PC-9 (cell line): ENCODE measurements around the gene TAF7. TPM values are rescaled to one million over a fixed set of nuclear protein-coding genes. Genes with fewer than 3 reads are reported as not detected.

ENCODE experiments used
- Bru-seq: library from RNA; stranded (reverse); fragments of 400-500 nt; gene quantifications from one replicate; lab custom pipeline; 2021; lab: Mats Ljungman, UMichigan
- BruChase-seq, 2 experiments: library from RNA; stranded (reverse); fragments of 400-500 nt; gene quantifications; one replicate each; lab custom pipeline; 2021; lab: Mats Ljungman, UMichigan
- BruUV-seq: library from RNA; stranded (reverse); fragments of 400-500 nt; replicated peaks from 2 replicates; lab custom pipeline; 2021; lab: Mats Ljungman, UMichigan
- CTCF ChIA-PET: fragments of 300-600 bp; sonication (Branson Sonifier 250); formaldehyde crosslinking; loops from one replicate; lab custom pipeline; 2022; ENCODE audit warnings: antibody characterized with exemption; lab: Charles Lee
- POLR2A ChIA-PET: fragments of 300-600 bp; sonication (Branson Sonifier 250); formaldehyde crosslinking; loops from one replicate; lab custom pipeline; 2022; ENCODE audit warnings: antibody characterized with exemption; ENCODE audit not compliant: unreplicated experiment; lab: Charles Lee
- DNase-seq, 2 experiments: peaks; one replicate each; pipeline versions ENCODE4 v3.0.0 to v3.0.0-alpha.2; 2015 to 2022; ENCODE audit warnings: mixed read lengths in 1 of 2
- H2AFZ ChIP-seq: fragments of 200-600 bp; sonication (generic); 2 replicates; pipeline ENCODE4 v1.8.1; 2017; ENCODE audit warnings: antibody characterized with exemption
- H3F3A ChIP-seq: fragments of 200-600 bp; sonication (generic); 2 replicates; pipeline ENCODE4 v1.8.1; 2017; ENCODE audit warnings: antibody characterized with exemption, mild to moderate bottlenecking, low read depth; ENCODE audit not compliant: insufficient read depth
- H3K27ac ChIP-seq: fragments of 200-600 bp; sonication (generic); 2 replicates; pipeline ENCODE4 v1.6.1; 2016; ENCODE audit warnings: mixed run types
- H3K27me3 ChIP-seq: fragments of 200-600 bp; sonication (generic); 2 replicates; pipeline ENCODE4 v1.6.1; 2016; ENCODE audit warnings: low read depth, mixed run types; ENCODE audit not compliant: insufficient read depth
- H3K36me3 ChIP-seq: fragments of 200-600 bp; sonication (generic); 2 replicates; pipeline ENCODE4 v1.6.1; 2016; ENCODE audit warnings: low read depth, mixed run types
- H3K4me1 ChIP-seq: fragments of 200-600 bp; sonication (generic); replicated peaks from 2 replicates; pipeline ENCODE4 v1.6.1; 2016; ENCODE audit warnings: mixed run types; ENCODE audit not compliant: insufficient read depth
- H3K4me2 ChIP-seq: fragments of 200-600 bp; sonication (generic); 2 replicates; pipeline ENCODE4 v1.6.1; 2017; ENCODE audit warnings: mixed run types
- H3K4me3 ChIP-seq: fragments of 200-600 bp; sonication (generic); 2 replicates; pipeline ENCODE4 v1.6.1; 2016; ENCODE audit warnings: mixed run types
- H3K79me2 ChIP-seq: fragments of 200-600 bp; sonication (generic); 2 replicates; pipeline ENCODE4 v1.6.1; 2017; ENCODE audit warnings: low read depth, mixed run types
- H3K9me2 ChIP-seq: fragments of 200-600 bp; sonication (generic); 2 replicates; pipeline ENCODE4 v1.8.1; 2017; ENCODE audit warnings: mild to moderate bottlenecking; ENCODE audit not compliant: insufficient read depth
- H3K9me3 ChIP-seq: fragments of 200-600 bp; sonication (generic); 2 replicates; pipeline ENCODE4 v1.8.1; 2016; ENCODE audit warnings: low read depth; ENCODE audit not compliant: insufficient read depth
- H4K20me1 ChIP-seq: fragments of 200-600 bp; sonication (generic); 2 replicates; pipeline ENCODE4 v1.8.1; 2017; ENCODE audit not compliant: insufficient read depth
- EZH2 ChIP-seq: fragments of 200-600 bp; sonication (generic); IDR thresholded peaks from 2 replicates; pipeline ENCODE4 v1.8.0; 2017; ENCODE audit warnings: antibody characterized with exemption, low read depth
- intact Hi-C: fragments of 100-400 bp; cut with micrococcal nuclease; formaldehyde crosslinking; loops from one replicate; pipeline ENCODE4 v1.10.0; 2022; ENCODE audit not compliant: unreplicated experiment
- long read RNA-seq: library from polyadenylated mRNA; stranded (forward); transcript quantifications from one replicate; pipeline ENCODE4 v2.0.0, GENCODE V29; 2022
- total RNA-seq: library from RNA; stranded (reverse); gene quantifications from 2 replicates; pipeline ENCODE4 v1.2.3, GENCODE V29; 2021
- TF ChIP-seq, protein P1 (sequence below): fragments of 200-600 bp; sonication (generic); conservative IDR thresholded peaks from 2 replicates; pipeline ENCODE4 v1.6.1; 2017; ENCODE audit warnings: mixed run types, antibody characterized with exemption, mild to moderate bottlenecking, moderate library complexity

TAF7 gene, protein sequence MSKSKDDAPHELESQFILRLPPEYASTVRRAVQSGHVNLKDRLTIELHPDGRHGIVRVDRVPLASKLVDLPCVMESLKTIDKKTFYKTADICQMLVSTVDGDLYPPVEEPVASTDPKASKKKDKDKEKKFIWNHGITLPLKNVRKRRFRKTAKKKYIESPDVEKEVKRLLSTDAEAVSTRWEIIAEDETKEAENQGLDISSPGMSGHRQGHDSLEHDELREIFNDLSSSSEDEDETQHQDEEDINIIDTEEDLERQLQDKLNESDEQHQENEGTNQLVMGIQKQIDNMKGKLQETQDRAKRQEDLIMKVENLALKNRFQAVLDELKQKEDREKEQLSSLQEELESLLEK
- 56.1 and 57.6 TPM in 2 replicates for total RNA-seq
- Bru-seq, nascent RNA, result percentile 97 among the genes with signal in this experiment
- percentile 100 among the genes with signal in this experiment for BruChase-seq, experiment 1, labeled RNA remaining after a 2-hour chase
- percentile 99 among the genes with signal in this experiment for BruChase-seq, experiment 2, labeled RNA remaining after a 6-hour chase
- long read RNA-seq, transcript TAF7-201 (1 exons, 2,334 nt), result major isoform, 136 of 136 reads
- long read RNA-seq, partial matches to known transcripts, result 0 of 136 reads
- long read RNA-seq, other reads (novel, unspliced or antisense), result 0 of 136 reads

DNA sequence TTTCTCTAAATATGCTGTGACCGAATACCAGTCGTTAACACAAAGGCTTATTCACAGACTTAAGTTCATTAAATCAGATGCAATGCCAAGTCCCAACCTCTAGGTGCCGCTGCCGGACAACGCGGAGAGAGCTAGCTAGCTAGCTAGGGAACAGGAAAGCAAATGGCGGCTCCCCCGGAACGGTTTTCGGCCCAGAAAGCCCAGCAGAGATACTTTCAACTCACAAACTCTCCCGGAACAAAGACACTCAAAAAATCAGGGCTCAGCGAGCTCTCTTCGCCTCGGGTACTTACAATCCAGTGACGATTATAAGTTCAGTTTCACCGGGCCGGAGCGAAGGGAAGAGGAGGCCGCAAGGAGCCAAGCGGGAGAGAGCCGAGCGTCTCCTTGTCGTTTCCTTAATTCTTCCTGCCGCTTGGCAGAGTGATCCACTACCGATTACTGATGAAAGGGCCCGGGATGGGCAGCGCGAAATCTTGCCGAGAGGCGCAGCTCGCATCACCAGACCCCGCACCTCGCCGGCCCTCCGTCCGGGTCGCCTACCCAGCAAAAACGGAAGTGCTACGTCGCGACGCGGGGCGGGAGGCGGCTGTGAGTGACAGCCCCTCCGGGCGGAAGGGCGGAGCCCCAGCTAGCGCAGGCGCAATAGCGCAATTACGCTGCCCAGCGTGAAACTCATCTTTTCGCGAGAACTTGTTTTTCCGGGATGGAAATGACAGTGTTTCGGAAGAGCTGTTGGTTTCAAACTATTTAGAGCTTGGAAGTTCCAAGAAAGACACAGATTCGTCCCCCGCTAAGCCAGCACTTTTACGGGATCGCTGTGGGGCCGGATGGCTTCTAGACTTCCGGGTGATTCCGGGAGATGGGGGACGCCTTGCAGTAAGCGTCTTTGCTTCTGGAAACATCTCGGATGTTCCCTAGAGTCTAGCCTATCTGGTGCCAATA is at the start of gene TAF7:
TAF7 (minus strand) TSS at position 560 of the 945 bp plus-strand sequence. CDS start 740 bp downstream, outside the sequence.
- Histone ChIP-seq H3K9me3 (peaks cover 56% of the 10 kb centered on the region), H3K4me1 (0 out of 2 replicates have a peak, but pooled peaks cover 5% of the 10 kb centered on the region), H3K27ac (peak within 1 kb of the TSS; percentile 91), H3F3A (peaks cover 45% of the 10 kb centered on the region), H2AFZ (peak within 1 kb of the TSS; percentile 92), H3K4me2 (peak within 1 kb of the TSS; percentile 76), H3K79me2 (peaks cover 25% of the 10 kb centered on the region), H3K36me3 (peaks cover 29% of the 10 kb centered on the region), H4K20me1 (no peaks in the 10 kb centered on the region), H3K4me3 (peak within 1 kb of the TSS; percentile 89), H3K9me2 (no peaks in the 10 kb centered on the region), H3K27me3 (0 out of 2 replicates have a peak, but pooled peaks cover 6% of the 10 kb centered on the region)
- BruUV-seq, result TSS peak; percentile 87
- DNase-seq, result peak; percentile 75 to 90
- ChIA-PET POLR2A (interaction anchor here (0.5 to 0.9 kb wide), 10 partner anchors 10 to 332 kb away, joined by 3 to 8 read pairs (median 4); partner anchors contain the start of genes PCDHGA10 and PCDHGC3), CTCF (interaction anchor here (0.5 to 1.3 kb wide), 7 partner anchors 8 to 525 kb away, joined by 3 to 7 read pairs (median 4); partner anchors contain the start of genes PCDHGA1 and PCDHGB2)
- TF ChIP-seq, protein P1, sequence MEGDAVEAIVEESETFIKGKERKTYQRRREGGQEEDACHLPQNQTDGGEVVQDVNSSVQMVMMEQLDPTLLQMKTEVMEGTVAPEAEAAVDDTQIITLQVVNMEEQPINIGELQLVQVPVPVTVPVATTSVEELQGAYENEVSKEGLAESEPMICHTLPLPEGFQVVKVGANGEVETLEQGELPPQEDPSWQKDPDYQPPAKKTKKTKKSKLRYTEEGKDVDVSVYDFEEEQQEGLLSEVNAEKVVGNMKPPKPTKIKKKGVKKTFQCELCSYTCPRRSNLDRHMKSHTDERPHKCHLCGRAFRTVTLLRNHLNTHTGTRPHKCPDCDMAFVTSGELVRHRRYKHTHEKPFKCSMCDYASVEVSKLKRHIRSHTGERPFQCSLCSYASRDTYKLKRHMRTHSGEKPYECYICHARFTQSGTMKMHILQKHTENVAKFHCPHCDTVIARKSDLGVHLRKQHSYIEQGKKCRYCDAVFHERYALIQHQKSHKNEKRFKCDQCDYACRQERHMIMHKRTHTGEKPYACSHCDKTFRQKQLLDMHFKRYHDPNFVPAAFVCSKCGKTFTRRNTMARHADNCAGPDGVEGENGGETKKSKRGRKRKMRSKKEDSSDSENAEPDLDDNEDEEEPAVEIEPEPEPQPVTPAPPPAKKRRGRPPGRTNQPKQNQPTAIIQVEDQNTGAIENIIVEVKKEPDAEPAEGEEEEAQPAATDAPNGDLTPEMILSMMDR, result peak; percentile 88
- TF ChIP-seq EZH2, result no peak
- intact Hi-C loops, result loop anchor here (10.0 kb wide), 2 partner anchors 94 to 204 kb away; partner anchors contain the start of genes PCDHGA10 and PCDHGB7

DNA sequence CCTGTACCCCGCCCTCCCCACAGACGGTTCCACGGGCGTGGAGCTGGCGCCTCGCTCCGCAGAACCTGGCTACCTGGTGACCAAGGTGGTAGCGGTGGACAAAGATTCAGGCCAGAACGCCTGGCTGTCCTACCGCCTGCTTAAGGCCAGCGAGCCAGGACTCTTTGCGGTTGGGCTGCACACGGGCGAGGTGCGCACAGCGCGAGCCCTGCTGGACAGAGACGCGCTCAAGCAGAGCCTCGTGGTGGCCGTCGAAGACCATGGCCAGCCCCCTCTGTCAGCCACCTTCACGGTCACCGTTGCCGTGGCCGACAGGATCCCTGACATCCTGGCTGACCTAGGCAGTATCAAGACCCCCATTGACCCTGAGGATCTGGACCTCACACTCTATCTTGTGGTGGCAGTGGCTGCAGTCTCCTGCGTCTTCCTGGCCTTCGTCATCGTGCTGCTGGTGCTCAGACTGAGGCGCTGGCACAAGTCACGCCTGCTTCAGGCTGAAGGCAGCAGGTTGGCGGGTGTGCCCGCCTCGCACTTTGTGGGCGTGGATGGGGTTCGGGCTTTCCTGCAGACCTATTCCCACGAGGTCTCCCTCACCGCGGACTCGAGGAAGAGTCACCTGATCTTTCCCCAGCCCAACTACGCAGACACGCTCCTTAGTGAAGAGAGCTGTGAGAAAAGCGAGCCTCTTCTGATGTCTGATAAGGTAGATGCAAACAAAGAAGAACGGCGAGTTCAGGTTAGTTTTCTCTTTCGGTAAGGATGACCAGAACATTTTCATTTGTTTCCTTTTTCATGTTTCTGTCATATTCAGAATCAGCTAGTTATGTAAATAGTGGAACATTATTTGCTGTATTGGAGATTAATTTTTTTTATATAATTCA is 45.7 kb upstream of the TAF7 start:
- POLR2A ChIA-PET, result no interaction called here
- no peak overlapping the region for H2AFZ ChIP-seq
- H3K27ac ChIP-seq, result no peak overlapping the region
- DNase-seq, result no peak
- TF ChIP-seq EZH2, result no peak
- TF ChIP-seq, protein P1, result no peak
- H3K4me3 ChIP-seq, result no peak overlapping the region
- no peaks in the 10 kb centered on the region for H3K9me2 ChIP-seq
- peaks cover 55% of the 10 kb centered on the region for H3K27me3 ChIP-seq
- H4K20me1 ChIP-seq, result no peaks in the 10 kb centered on the region
- CTCF ChIA-PET, result no interaction called here
- intact Hi-C loops, result no loop called here
- H3K79me2 ChIP-seq, result no peaks in the 10 kb centered on the region
- no TSS peak for BruUV-seq
- no peaks in the 10 kb centered on the region for H3K36me3 ChIP-seq
- no peaks in the 10 kb centered on the region for H3K4me1 ChIP-seq
- no peak overlapping the region for H3K4me2 ChIP-seq
- H3F3A ChIP-seq, result no peaks in the 10 kb centered on the region
- H3K9me3 ChIP-seq, result peaks cover 5% of the 10 kb centered on the region; the same call in 1 of the 2 replicates
